B cell (primary cell): ENCODE data around the gene EPC1. TPM values are rescaled to one million over a fixed set of nuclear protein-coding genes. Genes with fewer than 3 reads are reported as not detected.

Source experiments
- ATAC-seq: fragments of 200-7000 bp; cut with Tn5 transposase; one replicate; pipeline ENCODE4 v1.10.0; 2021; ENCODE audit warnings: low read depth, mild to moderate bottlenecking, moderate number of reproducible peaks, moderate library complexity
- CTCF ChIA-PET: fragments of 350-600 bp; sonication (Branson Sonifier 250); formaldehyde crosslinking; loops from one replicate; lab custom pipeline; 2021; ENCODE audit warnings: antibody characterized with exemption, inconsistent platforms; lab: Charles Lee
- POLR2A ChIA-PET: fragments of 350-600 bp; sonication (Branson Sonifier 250); formaldehyde crosslinking; loops from one replicate; lab custom pipeline; 2021; ENCODE audit warnings: antibody characterized with exemption; lab: Charles Lee
- DNase-seq: peaks from one replicate; pipeline ENCODE4 v3.0.0; 2013
- H2AFZ ChIP-seq: 2 replicates; pipeline ENCODE4 v1.6.1; 2012; ENCODE audit warnings: mild to moderate bottlenecking, low read depth, low read length; ENCODE audit not compliant: insufficient read depth, poor library complexity, severe bottlenecking
- H3K27ac ChIP-seq, 2 donors: 1 replicate in 1 of 2; 2 replicates in 1 of 2; pipeline ENCODE4 v1.5.1; 2012 to 2013; ENCODE audit warnings: low read length in 2 of 2, mild to moderate bottlenecking in 2 of 2, moderate library complexity in 1 of 2
- H3K27me3 ChIP-seq, 4 experiments: fragments of 200-600 bp in 1 of 4; sonication (generic) in 1 of 4; replicated peaks in 1 of 4; 1 replicate in 2 of 4; 2 replicates in 2 of 4; pipeline versions ENCODE4 v1.6.1 to v1.7.0; 2013 to 2016; ENCODE audit warnings: low read length in 3 of 4, mild to moderate bottlenecking in 2 of 4, mixed read lengths in 1 of 4, moderate library complexity in 1 of 4; ENCODE audit not compliant: insufficient read depth in 4 of 4, control insufficient read depth in 3 of 4; ENCODE audit errors: control extremely low read depth in 1 of 4
- H3K36me3 ChIP-seq, 2 experiments: replicated peaks in 1 of 2; 1 replicate in 1 of 2; 2 replicates in 1 of 2; pipeline versions ENCODE4 v1.6.1 to v1.7.1; 2013; ENCODE audit warnings: low read length in 1 of 2; ENCODE audit not compliant: insufficient read depth in 2 of 2, control insufficient read depth in 1 of 2; ENCODE audit errors: control extremely low read depth in 1 of 2, extremely low read depth in 1 of 2
- H3K4me1 ChIP-seq, 2 donors: fragments of 200-600 bp in 1 of 2; sonication (generic) in 1 of 2; 1 replicate in 1 of 2; 2 replicates in 1 of 2; pipeline versions ENCODE4 v1.5.1 to v1.6.1; 2013 to 2017; ENCODE audit warnings: low read length in 2 of 2; ENCODE audit not compliant: control insufficient read depth in 2 of 2, insufficient read depth in 2 of 2
- H3K4me2 ChIP-seq: replicated peaks from 2 replicates; pipeline ENCODE3; 2012; ENCODE audit warnings: mild to moderate bottlenecking, low read depth, low read length; ENCODE audit not compliant: poor library complexity, severe bottlenecking
- H3K4me3 ChIP-seq, 5 experiments: fragments of 200-600 bp in 1 of 5; sonication (generic) in 1 of 5; 1 replicate in 3 of 5; 2 replicates in 2 of 5; pipeline versions ENCODE4 v1.5.1 to v1.7.0; 2011 to 2016; ENCODE audit warnings: low read length in 4 of 5, mild to moderate bottlenecking in 4 of 5, low read depth in 2 of 5, control low read depth in 1 of 5, moderate library complexity in 1 of 5; ENCODE audit not compliant: insufficient read depth in 1 of 5; ENCODE audit errors: control extremely low read depth in 1 of 5, extremely low read depth in 1 of 5
- H3K79me2 ChIP-seq: fragments of 200-600 bp; sonication (generic); one replicate; pipeline ENCODE4 v1.6.0; 2016; ENCODE audit warnings: low read length; ENCODE audit not compliant: control insufficient read depth, insufficient read depth
- H3K9ac ChIP-seq: fragments of 200-600 bp; sonication (generic); 2 replicates; pipeline ENCODE4 v1.6.1; 2017; ENCODE audit warnings: mild to moderate bottlenecking, low read length, moderate library complexity
- H3K9me3 ChIP-seq, 3 donors: one replicate each; pipeline versions ENCODE4 v1.6.1 to v1.7.1; 2013; ENCODE audit warnings: low read length in 2 of 3; ENCODE audit not compliant: control insufficient read depth in 2 of 3, insufficient read depth in 1 of 3; ENCODE audit errors: control extremely low read depth in 1 of 3
- H4K20me1 ChIP-seq: 2 replicates; pipeline ENCODE4 v1.6.0; 2012; ENCODE audit warnings: mild to moderate bottlenecking, low read length; ENCODE audit not compliant: insufficient read depth, control insufficient read depth, poor library complexity, severe bottlenecking
- H3K27ac Mint-ChIP-seq: one replicate; pipeline ENCODE4 v1.8.0; 2021; ENCODE audit warnings: mixed read lengths
- H3K27me3 Mint-ChIP-seq: one replicate; pipeline ENCODE4 v1.8.0; 2021; ENCODE audit warnings: mixed read lengths
- H3K4me1 Mint-ChIP-seq: one replicate; pipeline ENCODE4 v1.8.0; 2021; ENCODE audit warnings: mixed read lengths
- H3K4me3 Mint-ChIP-seq: one replicate; pipeline ENCODE4 v1.8.0; 2021; ENCODE audit warnings: mixed read lengths
- H3K9me3 Mint-ChIP-seq: one replicate; pipeline ENCODE4 v1.8.0; 2022; ENCODE audit warnings: mixed read lengths; ENCODE audit not compliant: insufficient read depth
- EZH2 ChIP-seq: IDR thresholded peaks from 2 replicates; pipeline ENCODE4 v1.6.1; 2012; ENCODE audit warnings: borderline replicate concordance, low read depth, mild to moderate bottlenecking, moderate library complexity, low read length; ENCODE audit not compliant: insufficient read depth, poor library complexity, severe bottlenecking
- WGBS: methylation state at CpG from one replicate; pipeline ENCODE4 v1.1.5; 2013; ENCODE audit warnings: missing lambda C conversion rate; ENCODE audit not compliant: insufficient coverage; 5-methylcytosine and 5-hydroxymethylcytosine counted together
- intact Hi-C: fragments of 100-400 bp; cut with micrococcal nuclease; formaldehyde crosslinking; loops from one replicate; pipeline ENCODE4 v1.10.0; 2022
- polyA plus RNA-seq: library from polyadenylated mRNA; depleted of rRNA; stranded (reverse); fragments of >200 nt; gene quantifications from 2 replicates; pipeline ENCODE4 v1.2.3, GENCODE V29; 2012
- total RNA-seq, 2 donors: library from RNA; stranded (reverse); fragments of 120-200 nt in 1 of 2; gene quantifications; 1 replicate in 1 of 2; 2 replicates in 1 of 2; pipeline versions ENCODE4 v1.2.3 to v1.2.4, GENCODE V29; 2013 to 2022
- TF ChIP-seq, protein P1 (sequence below): fragments of 200-600 bp; IDR thresholded peaks from one replicate; pipeline ENCODE4 v1.8.0; 2022; ENCODE audit warnings: antibody characterized with exemption, mild to moderate bottlenecking

The EPC1 gene
- total and polyA plus RNA-seq, 2 donors (not counting 1 experiment from before 2014, with no cell fraction given): 120 to 220 TPM

DNA sequence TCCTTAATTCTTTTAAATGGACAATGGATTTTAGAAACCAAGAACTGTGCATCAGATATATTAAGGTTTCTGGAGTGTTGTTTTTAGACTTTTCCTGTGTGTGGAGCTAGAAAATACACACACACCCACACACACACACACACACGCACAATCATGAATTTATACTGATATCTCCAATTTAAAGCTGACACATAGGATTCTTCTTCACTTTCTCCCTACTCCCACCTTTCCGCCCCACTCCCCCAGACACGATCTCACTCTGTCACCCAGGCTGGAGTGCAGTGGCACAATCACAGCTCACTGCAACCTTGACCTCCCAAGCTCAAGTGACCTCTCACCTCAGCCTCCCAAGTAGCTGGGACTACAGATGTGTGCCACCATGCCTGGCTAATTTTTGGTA is 100.3 kb downstream of the EPC1 start:
- H3K27me3 Mint-ChIP-seq: peaks cover 20% of the 10 kb centered on the region
- ChIA-PET POLR2A (no interaction called here), CTCF (interaction anchor here (1.3 kb wide), 1 partner anchor 8 kb away, joined by 8 read pairs; no protein-coding TSS in a partner anchor)
- intact Hi-C loops: no loop called here
- no peak overlapping the region for H3K27ac ChIP-seq
- H3K36me3 ChIP-seq: no peaks in the 10 kb centered on the region
- DNase-seq (no peak), ATAC-seq (no peak)
- peaks cover 0 to 3% (median 0%) of the 10 kb centered on the region in 4 experiments for H3K27me3 ChIP-seq
- 89% methylated on average over 2 of the region's 3 CpGs for WGBS
- H3K4me1 ChIP-seq: no peaks in the 10 kb centered on the region
- H3K4me3 ChIP-seq: no peak overlapping the region
- H3K9me3 Mint-ChIP-seq: no peaks in the 10 kb centered on the region
- no peak overlapping the region for H3K27ac Mint-ChIP-seq
- H3K79me2 ChIP-seq: no peaks in the 10 kb centered on the region
- no peak overlapping the region for H3K9ac ChIP-seq
- TF ChIP-seq, protein P1, sequence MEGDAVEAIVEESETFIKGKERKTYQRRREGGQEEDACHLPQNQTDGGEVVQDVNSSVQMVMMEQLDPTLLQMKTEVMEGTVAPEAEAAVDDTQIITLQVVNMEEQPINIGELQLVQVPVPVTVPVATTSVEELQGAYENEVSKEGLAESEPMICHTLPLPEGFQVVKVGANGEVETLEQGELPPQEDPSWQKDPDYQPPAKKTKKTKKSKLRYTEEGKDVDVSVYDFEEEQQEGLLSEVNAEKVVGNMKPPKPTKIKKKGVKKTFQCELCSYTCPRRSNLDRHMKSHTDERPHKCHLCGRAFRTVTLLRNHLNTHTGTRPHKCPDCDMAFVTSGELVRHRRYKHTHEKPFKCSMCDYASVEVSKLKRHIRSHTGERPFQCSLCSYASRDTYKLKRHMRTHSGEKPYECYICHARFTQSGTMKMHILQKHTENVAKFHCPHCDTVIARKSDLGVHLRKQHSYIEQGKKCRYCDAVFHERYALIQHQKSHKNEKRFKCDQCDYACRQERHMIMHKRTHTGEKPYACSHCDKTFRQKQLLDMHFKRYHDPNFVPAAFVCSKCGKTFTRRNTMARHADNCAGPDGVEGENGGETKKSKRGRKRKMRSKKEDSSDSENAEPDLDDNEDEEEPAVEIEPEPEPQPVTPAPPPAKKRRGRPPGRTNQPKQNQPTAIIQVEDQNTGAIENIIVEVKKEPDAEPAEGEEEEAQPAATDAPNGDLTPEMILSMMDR: no peak
- no peak for TF ChIP-seq EZH2
- H3K4me1 Mint-ChIP-seq: no peaks in the 10 kb centered on the region
- H3K9me3 ChIP-seq: no peaks in the 10 kb centered on the region
- H4K20me1 ChIP-seq: no peaks in the 10 kb centered on the region
- no peak overlapping the region for H3K4me2 ChIP-seq
- no peak overlapping the region for H2AFZ ChIP-seq
- H3K4me3 Mint-ChIP-seq: no peak overlapping the region

DNA sequence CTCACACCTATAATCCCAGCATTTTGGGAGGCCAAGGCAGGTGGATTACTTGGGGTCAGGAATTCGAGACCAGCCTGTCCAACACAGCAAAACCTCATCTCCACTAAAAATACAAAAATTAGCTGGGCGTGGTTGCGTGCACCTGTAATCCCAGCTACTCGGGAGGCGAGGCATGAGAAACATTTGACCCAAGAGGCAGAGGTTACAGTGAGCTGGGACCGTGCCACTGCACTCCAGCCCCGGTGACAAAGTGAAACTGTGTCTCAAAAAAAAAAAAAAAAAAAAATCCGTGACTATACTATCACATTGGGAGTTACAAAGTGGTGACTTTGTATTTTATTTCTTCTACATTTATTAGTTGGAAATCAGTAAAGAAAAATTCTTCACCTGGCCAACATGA is 101.2 kb downstream of the EPC1 start:
- no peaks in the 10 kb centered on the region for H4K20me1 ChIP-seq
- no peaks in the 10 kb centered on the region for H3K79me2 ChIP-seq
- intact Hi-C loops: no loop called here
- peaks cover 0 to 3% (median 0%) of the 10 kb centered on the region in 4 experiments for H3K27me3 ChIP-seq
- H3K4me2 ChIP-seq: no peak overlapping the region
- ChIA-PET POLR2A (no interaction called here), CTCF (interaction anchor here (1.2 to 1.3 kb wide), 2 partner anchors 9 to 25 kb away, joined by 3 to 8 read pairs; no protein-coding TSS in a partner anchor)
- no peak overlapping the region for H3K4me3 ChIP-seq
- Mint-ChIP-seq H3K27ac (no peak overlapping the region), H3K4me3 (no peak overlapping the region), H3K27me3 (peaks cover 20% of the 10 kb centered on the region), H3K4me1 (no peaks in the 10 kb centered on the region), H3K9me3 (no peaks in the 10 kb centered on the region)
- no peaks in the 10 kb centered on the region for H3K36me3 ChIP-seq
- TF ChIP-seq, protein P1: no peak
- TF ChIP-seq EZH2: no peak
- H3K4me1 ChIP-seq: no peaks in the 10 kb centered on the region
- no peak for ATAC-seq
- WGBS: 96% methylated on average over 4 of the region's 8 CpGs
- no peak overlapping the region for H2AFZ ChIP-seq
- H3K9ac ChIP-seq: no peak overlapping the region
- no peaks in the 10 kb centered on the region for H3K9me3 ChIP-seq
- H3K27ac ChIP-seq: no peak overlapping the region
- no peak for DNase-seq
